ENCODE data around the gene KRT85. TPM values are rescaled to one million over a fixed set of nuclear protein-coding genes. Genes with fewer than 3 reads are reported as not detected.

KRT85 gene
- not detected in 2 replicates for total RNA-seq (2014; rRNA removed; shearing (Covaris generic))
- total RNA-seq (2022), result not detected in 2 replicates
- Bru-seq, nascent RNA, result not detected
- BruChase-seq, experiment 1, labeled RNA remaining after a 6-hour chase, result not detected
- not detected for BruChase-seq, experiment 2, labeled RNA remaining after a 2-hour chase
- long read RNA-seq, result 0 reads

DNA sequence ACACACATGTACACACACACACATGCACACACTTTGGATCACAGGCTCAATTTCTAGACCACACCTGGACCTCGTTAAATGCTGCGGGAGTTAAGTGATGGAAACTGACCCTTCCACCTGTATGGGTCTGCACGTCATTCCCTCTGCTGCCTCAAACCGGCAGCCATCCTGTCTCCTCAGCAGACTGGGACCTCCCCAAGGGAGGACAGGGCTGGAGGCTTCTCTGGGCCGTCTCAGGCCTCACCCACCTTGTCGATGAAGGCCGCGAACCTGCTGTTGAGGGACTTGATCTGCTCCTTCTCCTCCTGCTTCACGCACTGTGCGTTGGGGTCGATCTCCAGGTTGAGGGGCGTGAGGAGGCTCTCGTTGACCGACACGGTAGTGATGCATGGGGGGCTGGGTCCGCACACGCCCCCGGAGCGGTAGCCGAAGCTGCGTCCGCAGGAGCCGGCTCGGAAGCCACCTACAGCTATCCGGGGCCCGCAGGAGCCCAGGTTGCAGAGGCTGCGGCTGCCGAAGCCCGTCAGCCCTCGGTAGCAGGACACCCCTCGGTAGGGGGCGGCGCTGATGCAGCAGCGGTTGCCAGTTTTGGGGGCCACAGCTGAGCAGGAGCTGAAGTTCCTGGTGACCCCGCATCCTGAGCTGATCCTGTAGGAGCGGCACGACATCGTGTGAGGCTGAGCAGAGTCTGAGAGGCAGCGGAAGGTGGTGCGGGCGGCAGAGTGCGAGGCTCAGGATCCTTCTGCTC, at the start of gene KRT85:
TSS of gene KRT85 (minus strand) at position 744 of the 748 bp plus-strand sequence. CDS start at position 668, 76 bp downstream.
- no peak for DNase-seq (ENCODE audit: low spot score)
- H3K4me3 ChIP-seq (ENCODE audit: low read depth, low read length, poor library complexity, severe bottlenecking), result no peak within 1 kb of the TSS
- H3K9me2 ChIP-seq (ENCODE audit: insufficient read depth, low read length), result no peaks in the 10 kb centered on the region
- no peak within 1 kb of the TSS for H2AFZ ChIP-seq (ENCODE audit: low read length)
- no peaks in the 10 kb centered on the region for H3K4me1 ChIP-seq (ENCODE audit: insufficient read depth, low read length, poor library complexity, severe bottlenecking)
- BruUV-seq (replicated peaks), result no TSS peak
- no peaks in the 10 kb centered on the region for H3K36me3 ChIP-seq (ENCODE audit: insufficient read depth, low read length)
- TF ChIP-seq, protein P1, sequence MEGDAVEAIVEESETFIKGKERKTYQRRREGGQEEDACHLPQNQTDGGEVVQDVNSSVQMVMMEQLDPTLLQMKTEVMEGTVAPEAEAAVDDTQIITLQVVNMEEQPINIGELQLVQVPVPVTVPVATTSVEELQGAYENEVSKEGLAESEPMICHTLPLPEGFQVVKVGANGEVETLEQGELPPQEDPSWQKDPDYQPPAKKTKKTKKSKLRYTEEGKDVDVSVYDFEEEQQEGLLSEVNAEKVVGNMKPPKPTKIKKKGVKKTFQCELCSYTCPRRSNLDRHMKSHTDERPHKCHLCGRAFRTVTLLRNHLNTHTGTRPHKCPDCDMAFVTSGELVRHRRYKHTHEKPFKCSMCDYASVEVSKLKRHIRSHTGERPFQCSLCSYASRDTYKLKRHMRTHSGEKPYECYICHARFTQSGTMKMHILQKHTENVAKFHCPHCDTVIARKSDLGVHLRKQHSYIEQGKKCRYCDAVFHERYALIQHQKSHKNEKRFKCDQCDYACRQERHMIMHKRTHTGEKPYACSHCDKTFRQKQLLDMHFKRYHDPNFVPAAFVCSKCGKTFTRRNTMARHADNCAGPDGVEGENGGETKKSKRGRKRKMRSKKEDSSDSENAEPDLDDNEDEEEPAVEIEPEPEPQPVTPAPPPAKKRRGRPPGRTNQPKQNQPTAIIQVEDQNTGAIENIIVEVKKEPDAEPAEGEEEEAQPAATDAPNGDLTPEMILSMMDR (conservative IDR thresholded peaks at IDR 0.05; ENCODE audit: low read length), result no peak
- no peak for TF ChIP-seq EZH2phosphoT487 (IDR thresholded peaks at IDR 0.05; ENCODE audit: borderline replicate concordance, low read depth, low read length)
- intact Hi-C loops (cut with micrococcal nuclease; ENCODE audit: unreplicated experiment), result no loop called here
- no peaks in the 10 kb centered on the region for H4K20me1 ChIP-seq (ENCODE audit: insufficient read depth, low read length)
- H3K4me2 ChIP-seq (ENCODE audit: low read length), result no peak within 1 kb of the TSS
- no peaks in the 10 kb centered on the region for H3K9me3 ChIP-seq (ENCODE audit: low read length)
- ChIA-PET POLR2A (no interaction called here), CTCF (ENCODE audit: unreplicated experiment) (no interaction called here)
- no peak within 1 kb of the TSS for H3K27ac ChIP-seq (ENCODE audit: low read depth, low read length, poor library complexity, severe bottlenecking)
- H3K79me2 ChIP-seq (ENCODE audit: insufficient read depth, low read depth, low read length), result no peaks in the 10 kb centered on the region

DNA sequence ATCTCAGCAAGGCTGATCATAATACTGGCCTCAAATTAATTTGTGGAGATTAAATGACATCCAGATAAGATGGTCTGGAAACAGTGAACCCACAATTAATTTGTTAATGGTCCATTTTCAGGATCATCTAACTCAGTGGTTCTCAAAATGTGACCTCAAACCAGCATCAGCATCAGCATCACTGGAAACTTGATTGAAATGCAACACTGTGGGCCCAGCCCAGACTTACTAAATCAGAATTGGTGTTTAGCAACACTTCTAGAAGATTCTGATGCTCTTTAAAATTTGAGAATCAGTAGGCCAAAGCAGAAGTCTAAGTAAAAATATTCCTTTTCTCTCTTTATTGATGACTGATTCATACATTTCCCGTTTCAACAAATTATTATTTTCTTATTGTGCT, 49.5 kb upstream of the KRT85 start:
- TF ChIP-seq, protein P1 (conservative IDR thresholded peaks at IDR 0.05; ENCODE audit: low read length), result no peak
- TF ChIP-seq EZH2phosphoT487 (IDR thresholded peaks at IDR 0.05; ENCODE audit: borderline replicate concordance, low read depth, low read length), result no peak
- Histone ChIP-seq H3K4me2 (ENCODE audit: low read length) (no peak overlapping the region), H3K27ac (ENCODE audit: low read depth, low read length, poor library complexity, severe bottlenecking) (no peak overlapping the region), H3K36me3 (ENCODE audit: insufficient read depth, low read length) (no peaks in the 10 kb centered on the region), H3K79me2 (ENCODE audit: insufficient read depth, low read depth, low read length) (no peaks in the 10 kb centered on the region), H4K20me1 (ENCODE audit: insufficient read depth, low read length) (no peaks in the 10 kb centered on the region), H3K9me2 (ENCODE audit: insufficient read depth, low read length) (no peaks in the 10 kb centered on the region), H3K9me3 (ENCODE audit: low read length) (no peaks in the 10 kb centered on the region), H2AFZ (ENCODE audit: low read length) (no peak overlapping the region), H3K4me1 (ENCODE audit: insufficient read depth, low read length, poor library complexity, severe bottlenecking) (no peaks in the 10 kb centered on the region), H3K4me3 (ENCODE audit: low read depth, low read length, poor library complexity, severe bottlenecking) (no peak overlapping the region)
- CTCF ChIA-PET (ENCODE audit: unreplicated experiment), result no interaction called here
- BruUV-seq (replicated peaks), result no TSS peak
- DNase-seq (ENCODE audit: low spot score), result no peak
- intact Hi-C loops (cut with micrococcal nuclease; ENCODE audit: unreplicated experiment), result no loop called here
- POLR2A ChIA-PET, result no interaction called here
